Caco-2 (cell line): ENCODE results near the gene AARS2. TPM values are rescaled to one million over a fixed set of nuclear protein-coding genes. Genes with fewer than 3 reads are reported as not detected.

Source experiments
- BruUV-seq: library from RNA; stranded (reverse); fragments of 400-500 nt; replicated peaks from 2 replicates; lab custom pipeline; 2021; lab: Mats Ljungman, UMichigan
- CTCF ChIA-PET: fragments of 300-600 bp; sonication (Branson Sonifier 250); formaldehyde crosslinking; loops from one replicate; lab custom pipeline; 2022; ENCODE audit warnings: antibody characterized with exemption; lab: Charles Lee
- POLR2A ChIA-PET: fragments of 300-600 bp; sonication (Branson Sonifier 250); formaldehyde crosslinking; loops from one replicate; lab custom pipeline; 2022; ENCODE audit warnings: antibody characterized with exemption; lab: Charles Lee
- DNase-seq, 2 experiments: peaks; one replicate each; pipeline versions ENCODE4 v3.0.0 to v3.0.0-alpha.2; 2020 to 2022
- H3K27me3 ChIP-seq: replicated peaks from 2 replicates; pipeline ENCODE4 v1.6.0; 2011; ENCODE audit warnings: low read length; ENCODE audit not compliant: control insufficient read depth, insufficient read depth
- H3K36me3 ChIP-seq: 2 replicates; pipeline ENCODE4 v1.5.1; 2011; ENCODE audit warnings: low read length; ENCODE audit not compliant: control insufficient read depth, insufficient read depth
- H3K4me1 ChIP-seq: fragments of 250-450 bp; sonication (Bioruptor Pico); 2 replicates; pipeline ENCODE4 v1.5.1; 2020; ENCODE audit warnings: mild to moderate bottlenecking
- H3K4me3 ChIP-seq: 2 replicates; pipeline ENCODE4 v1.5.1; 2011; ENCODE audit warnings: low read depth, mild to moderate bottlenecking, control low read depth, low read length
- H3K9me3 ChIP-seq: fragments of 250-450 bp; sonication (Bioruptor Pico); 2 replicates; pipeline ENCODE4 v1.5.1; 2020; ENCODE audit warnings: mild to moderate bottlenecking, moderate library complexity
- H3K27ac Mint-ChIP-seq: one replicate; pipeline ENCODE4 v1.8.0; 2022; ENCODE audit warnings: mixed read lengths; ENCODE audit not compliant: unreplicated experiment
- H3K27me3 Mint-ChIP-seq: one replicate; pipeline ENCODE4 v1.8.0; 2022; ENCODE audit warnings: mixed read lengths; ENCODE audit not compliant: insufficient read depth, unreplicated experiment
- H3K36me3 Mint-ChIP-seq: one replicate; pipeline ENCODE4 v1.8.0; 2022; ENCODE audit warnings: mild to moderate bottlenecking, mixed read lengths; ENCODE audit not compliant: insufficient read depth, unreplicated experiment
- H3K4me1 Mint-ChIP-seq: one replicate; pipeline ENCODE4 v1.8.0; 2022; ENCODE audit warnings: low read depth, mixed read lengths; ENCODE audit not compliant: unreplicated experiment
- H3K4me3 Mint-ChIP-seq: one replicate; pipeline ENCODE4 v1.8.0; 2022; ENCODE audit warnings: mild to moderate bottlenecking, moderate library complexity, mixed read lengths; ENCODE audit not compliant: unreplicated experiment
- H3K9me3 Mint-ChIP-seq: one replicate; pipeline ENCODE4 v1.8.0; 2022; ENCODE audit warnings: mixed read lengths; ENCODE audit not compliant: unreplicated experiment
- CTCF ChIP-seq, 2 experiments: fragments of 200-600 bp in 1 of 2; IDR thresholded peaks; 1 replicate in 1 of 2; 2 replicates in 1 of 2; pipeline versions ENCODE4 v1.5.1 to v1.8.0; 2011 to 2022; ENCODE audit warnings: antibody characterized with exemption in 1 of 2, control low read depth in 1 of 2, inconsistent platforms in 1 of 2, low read depth in 1 of 2, low read length in 1 of 2, mild to moderate bottlenecking in 1 of 2, moderate library complexity in 1 of 2; ENCODE audit not compliant: insufficient read depth in 1 of 2, severe bottlenecking in 1 of 2, unreplicated experiment in 1 of 2
- intact Hi-C: fragments of 100-400 bp; cut with micrococcal nuclease; formaldehyde crosslinking; loops from one replicate; pipeline ENCODE4 v1.10.0; 2022; ENCODE audit not compliant: unreplicated experiment
- total RNA-seq: library from RNA; stranded (reverse); gene quantifications from 2 replicates; pipeline ENCODE4 v1.2.3, GENCODE V29; 2022

The AARS2 gene
- total RNA-seq, 1 experiment from 2014 or later: 20.5 TPM

DNA sequence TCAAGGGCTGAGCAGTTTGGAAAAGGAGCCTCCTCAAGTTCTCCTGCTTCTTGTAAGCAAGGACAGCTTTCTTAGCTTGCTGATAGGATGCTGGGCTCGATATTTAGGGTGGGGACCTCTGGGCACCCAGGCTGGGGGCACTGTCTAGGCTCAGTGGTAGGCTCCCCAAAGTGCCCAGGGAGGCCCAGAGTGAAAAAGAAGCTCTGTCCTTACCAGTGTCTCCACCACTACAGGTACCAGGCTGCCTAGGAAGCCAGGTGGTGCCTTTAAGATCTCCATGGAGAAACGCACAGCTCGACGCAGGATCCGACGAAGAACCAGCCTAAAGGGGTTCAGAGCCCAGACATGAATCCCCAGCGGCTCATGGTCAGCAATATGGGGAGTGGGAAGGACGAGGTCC lies 6.4 kb downstream of the AARS2 start:
- H3K36me3 ChIP-seq: peaks cover 2% of the 10 kb centered on the region; the same call in 1 of the 2 replicates
- no peak for TF ChIP-seq CTCF (IDR thresholded peaks at IDR 0.05; ENCODE audit: insufficient read depth in 1 of 2, low read depth in 1 of 2, low read length in 1 of 2, severe bottlenecking in 1 of 2, unreplicated experiment in 1 of 2)
- no peaks in the 10 kb centered on the region for H3K9me3 ChIP-seq
- peaks cover 32% of the 10 kb centered on the region for H3K36me3 Mint-ChIP-seq
- H3K4me1 Mint-ChIP-seq: no peaks in the 10 kb centered on the region
- H3K4me3 ChIP-seq: no peak overlapping the region
- intact Hi-C loops: no loop called here
- CTCF ChIA-PET: interaction anchor here (0.7 kb wide), 1 partner anchor 42 kb away, joined by 3 read pairs; no protein-coding TSS in a partner anchor
- POLR2A ChIA-PET: no interaction called here
- BruUV-seq: no TSS peak
- no peaks in the 10 kb centered on the region for H3K27me3 ChIP-seq
- no peak for DNase-seq
- H3K27ac Mint-ChIP-seq: no peak overlapping the region
- H3K9me3 Mint-ChIP-seq: no peaks in the 10 kb centered on the region
- H3K4me1 ChIP-seq: no peaks in the 10 kb centered on the region
- H3K27me3 Mint-ChIP-seq: no peaks in the 10 kb centered on the region
- no peak overlapping the region for H3K4me3 Mint-ChIP-seq

DNA sequence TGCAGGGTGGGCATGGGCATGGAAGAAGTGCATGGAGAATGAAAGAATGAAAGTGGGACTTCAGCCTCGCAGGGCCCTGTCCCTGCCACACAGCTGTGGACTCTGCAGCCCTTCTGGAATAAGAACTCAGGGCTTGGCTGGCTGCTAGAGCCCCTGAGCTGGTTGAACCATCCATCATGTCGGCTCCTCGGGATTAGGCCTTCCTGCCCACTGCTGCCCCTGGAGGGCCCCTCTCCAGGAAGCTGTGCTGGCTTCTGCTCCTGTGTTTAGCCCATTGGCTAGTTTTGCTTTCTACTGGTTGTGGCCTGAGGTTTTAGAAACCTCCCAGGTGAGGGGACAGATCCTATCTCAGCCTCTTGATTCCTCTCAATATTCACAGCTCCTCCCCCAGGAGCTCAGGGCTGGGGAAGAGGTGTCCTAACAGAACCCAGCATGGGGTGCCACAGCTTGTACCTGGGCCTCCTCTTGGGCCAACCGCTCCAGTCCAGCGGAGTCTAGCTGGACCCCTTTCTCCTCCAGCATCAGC lies 7.9 kb downstream of the AARS2 start:
- H3K4me1 Mint-ChIP-seq: no peaks in the 10 kb centered on the region
- DNase-seq: no peak
- no peak overlapping the region for H3K4me3 Mint-ChIP-seq
- H3K36me3 Mint-ChIP-seq: peaks cover 23% of the 10 kb centered on the region
- CTCF ChIA-PET: interaction anchor here (0.7 to 2.0 kb wide), 5 partner anchors 9 to 150 kb away, joined by 3 to 8 read pairs (median 5); no protein-coding TSS in a partner anchor
- Histone ChIP-seq H3K27me3 (no peaks in the 10 kb centered on the region), H3K9me3 (no peaks in the 10 kb centered on the region), H3K4me1 (no peaks in the 10 kb centered on the region), H3K4me3 (no peak overlapping the region), H3K36me3 (peaks cover 2% of the 10 kb centered on the region; the same call in 1 of the 2 replicates)
- no TSS peak for BruUV-seq
- H3K9me3 Mint-ChIP-seq: no peaks in the 10 kb centered on the region
- intact Hi-C loops: no loop called here
- H3K27me3 Mint-ChIP-seq: no peaks in the 10 kb centered on the region
- no peak for TF ChIP-seq CTCF (IDR thresholded peaks at IDR 0.05; ENCODE audit: insufficient read depth in 1 of 2, low read depth in 1 of 2, low read length in 1 of 2, severe bottlenecking in 1 of 2, unreplicated experiment in 1 of 2)
- POLR2A ChIA-PET: no interaction called here
- H3K27ac Mint-ChIP-seq: no peak overlapping the region

GRCh38 chr6:44304282-44305199 lies 8.6 kb downstream of the AARS2 start:
- CTCF ChIA-PET: interaction anchor here (0.7 to 2.0 kb wide), 5 partner anchors 8 to 150 kb away, joined by 3 to 8 read pairs (median 5); no protein-coding TSS in a partner anchor
- Mint-ChIP-seq H3K27me3 (no peaks in the 10 kb centered on the region), H3K27ac (no peak overlapping the region), H3K4me3 (no peak overlapping the region), H3K4me1 (no peaks in the 10 kb centered on the region), H3K9me3 (no peaks in the 10 kb centered on the region), H3K36me3 (peaks cover 17% of the 10 kb centered on the region)
- H3K9me3 ChIP-seq: no peaks in the 10 kb centered on the region
- TF ChIP-seq CTCF (IDR thresholded peaks at IDR 0.05; ENCODE audit: insufficient read depth in 1 of 2, low read depth in 1 of 2, low read length in 1 of 2, severe bottlenecking in 1 of 2, unreplicated experiment in 1 of 2): peak; percentile 74 to 77
- no peaks in the 10 kb centered on the region for H3K27me3 ChIP-seq
- no TSS peak for BruUV-seq
- H3K36me3 ChIP-seq: peaks cover 2% of the 10 kb centered on the region; the same call in 1 of the 2 replicates
- POLR2A ChIA-PET: no interaction called here
- peak in 1 of 2 experiments; percentile 54 for DNase-seq
- H3K4me1 ChIP-seq: no peaks in the 10 kb centered on the region
- no peak overlapping the region for H3K4me3 ChIP-seq
- intact Hi-C loops: loop anchor here (1.0 kb wide), 1 partner anchor 36 kb away; no protein-coding TSS in a partner anchor
